Measurements from ENCODE around the gene KISS1.

Gene KISS1

GRCh38 chr1:204201348-204202040 is 5.2 kb upstream of the KISS1 start:
- no peak for DNase-seq (ENCODE audit: low read depth)
- no peak overlapping the region for H3K4me3 ChIP-seq (ENCODE audit: low read depth, low read length)
- TF ChIP-seq, protein P1, sequence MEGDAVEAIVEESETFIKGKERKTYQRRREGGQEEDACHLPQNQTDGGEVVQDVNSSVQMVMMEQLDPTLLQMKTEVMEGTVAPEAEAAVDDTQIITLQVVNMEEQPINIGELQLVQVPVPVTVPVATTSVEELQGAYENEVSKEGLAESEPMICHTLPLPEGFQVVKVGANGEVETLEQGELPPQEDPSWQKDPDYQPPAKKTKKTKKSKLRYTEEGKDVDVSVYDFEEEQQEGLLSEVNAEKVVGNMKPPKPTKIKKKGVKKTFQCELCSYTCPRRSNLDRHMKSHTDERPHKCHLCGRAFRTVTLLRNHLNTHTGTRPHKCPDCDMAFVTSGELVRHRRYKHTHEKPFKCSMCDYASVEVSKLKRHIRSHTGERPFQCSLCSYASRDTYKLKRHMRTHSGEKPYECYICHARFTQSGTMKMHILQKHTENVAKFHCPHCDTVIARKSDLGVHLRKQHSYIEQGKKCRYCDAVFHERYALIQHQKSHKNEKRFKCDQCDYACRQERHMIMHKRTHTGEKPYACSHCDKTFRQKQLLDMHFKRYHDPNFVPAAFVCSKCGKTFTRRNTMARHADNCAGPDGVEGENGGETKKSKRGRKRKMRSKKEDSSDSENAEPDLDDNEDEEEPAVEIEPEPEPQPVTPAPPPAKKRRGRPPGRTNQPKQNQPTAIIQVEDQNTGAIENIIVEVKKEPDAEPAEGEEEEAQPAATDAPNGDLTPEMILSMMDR (IDR thresholded peaks at IDR 0.05; ENCODE audit: low read depth, low read length, missing control alignments) = no peak

- TF ChIP-seq, protein P1 (IDR thresholded peaks at IDR 0.05; ENCODE audit: low read depth, low read length, missing control alignments) = no peak
- H3K4me3 ChIP-seq (ENCODE audit: low read depth, low read length) = no peak overlapping the region
- no peak for DNase-seq (ENCODE audit: low read depth)
These were observed 3.3 kb upstream of the KISS1 start for GRCh38 chr1:204199579-204199978.

DNA sequence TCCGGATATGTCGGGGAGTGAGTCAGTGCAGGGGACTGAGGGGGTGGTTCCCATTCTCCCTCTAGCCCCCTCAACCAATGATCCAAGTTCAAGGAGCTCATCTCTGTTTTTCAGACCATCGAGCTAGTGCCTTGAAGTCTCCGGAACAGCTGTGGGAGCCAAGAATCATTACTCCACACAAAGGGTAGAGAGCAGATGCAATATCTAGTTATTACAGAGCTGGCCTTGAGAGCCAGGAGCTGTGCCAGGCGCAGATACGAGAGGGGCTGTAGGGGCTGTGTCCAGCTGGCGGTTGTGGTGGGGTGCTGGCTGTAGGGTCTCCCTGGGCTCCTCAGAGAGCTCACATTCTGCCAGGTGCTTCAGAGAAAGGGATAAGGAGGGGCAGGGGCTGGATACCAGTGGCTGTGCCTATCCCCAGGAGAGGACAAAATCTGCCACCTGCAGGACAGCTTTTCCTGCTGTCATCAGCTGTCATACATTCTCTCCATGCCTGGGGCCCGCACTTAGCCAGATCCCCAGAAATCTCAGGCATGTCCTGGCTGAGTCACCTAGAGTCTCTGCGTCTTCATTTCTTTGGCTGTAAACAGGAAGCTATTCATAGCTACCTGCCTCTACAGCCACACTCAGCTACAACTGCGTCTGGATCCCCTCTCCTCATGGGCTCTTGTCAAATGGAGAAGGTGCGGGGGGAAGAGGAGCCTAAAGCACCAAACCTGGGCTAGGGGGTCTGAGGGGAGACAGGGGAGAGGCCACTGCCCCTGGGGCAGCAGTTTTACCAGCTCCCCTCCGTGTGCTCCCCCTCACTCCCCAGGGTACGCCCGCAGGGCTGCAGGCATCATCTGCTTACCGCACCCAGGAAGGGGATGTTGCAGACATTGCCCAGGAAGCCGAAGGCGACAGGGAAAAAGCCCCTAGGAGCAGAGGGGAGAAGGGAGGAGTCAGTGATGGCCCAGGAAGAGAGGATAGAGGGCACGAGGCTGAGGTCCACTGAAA is 2.4 kb upstream of the KISS1 start:
- no peak overlapping the region for H3K4me3 ChIP-seq (ENCODE audit: low read depth, low read length)
- TF ChIP-seq, protein P1 (IDR thresholded peaks at IDR 0.05; ENCODE audit: low read depth, low read length, missing control alignments) = no peak
- DNase-seq (ENCODE audit: low read depth) = no peak

DNA sequence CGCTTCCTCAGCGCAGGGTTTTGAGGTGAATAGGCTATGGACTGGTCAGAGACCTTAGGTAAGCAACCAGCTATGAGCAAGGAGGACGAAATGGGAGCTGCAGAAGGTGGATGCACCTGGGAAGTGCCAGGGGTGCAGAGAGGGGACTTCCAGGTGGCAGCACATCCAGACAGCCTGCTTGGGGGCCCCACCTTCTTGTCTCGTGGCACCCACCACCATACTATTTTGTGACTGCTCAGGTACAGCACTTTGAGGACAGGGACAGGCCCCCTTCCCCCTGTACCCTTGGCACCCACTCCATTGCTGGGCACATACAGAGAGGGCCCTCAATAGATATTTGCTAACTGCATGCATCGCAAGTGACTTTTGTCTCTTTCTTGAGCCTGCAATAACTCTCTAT is 777 bp upstream of the KISS1 start:
- no peak for DNase-seq (ENCODE audit: low read depth)
- TF ChIP-seq, protein P1 (IDR thresholded peaks at IDR 0.05; ENCODE audit: low read depth, low read length, missing control alignments) = no peak
- no peak overlapping the region for H3K4me3 ChIP-seq (ENCODE audit: low read depth, low read length)

DNA sequence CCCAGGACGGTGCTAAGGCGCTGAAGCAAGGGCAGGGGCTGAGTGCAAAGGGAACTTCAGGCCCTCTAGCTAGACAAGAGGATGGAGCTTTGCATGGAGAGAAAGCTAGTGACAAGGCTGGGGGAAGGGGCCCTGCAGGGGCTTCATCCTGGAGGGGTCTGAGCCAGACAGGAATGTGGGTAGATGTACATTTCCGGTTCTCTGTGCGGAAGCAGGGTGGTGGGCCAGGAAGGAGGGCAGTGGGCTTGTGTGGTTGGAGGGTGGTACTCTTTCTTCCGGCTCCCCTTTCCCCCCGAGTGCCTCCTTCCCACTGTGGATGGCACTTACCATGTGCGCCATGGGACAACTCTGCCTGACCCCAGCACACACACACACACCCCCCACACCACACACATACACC is 1.5 kb downstream of the KISS1 start:
- TF ChIP-seq, protein P1 (IDR thresholded peaks at IDR 0.05; ENCODE audit: low read depth, low read length, missing control alignments) = no peak
- H3K4me3 ChIP-seq (ENCODE audit: low read depth, low read length) = no peak overlapping the region

DNA sequence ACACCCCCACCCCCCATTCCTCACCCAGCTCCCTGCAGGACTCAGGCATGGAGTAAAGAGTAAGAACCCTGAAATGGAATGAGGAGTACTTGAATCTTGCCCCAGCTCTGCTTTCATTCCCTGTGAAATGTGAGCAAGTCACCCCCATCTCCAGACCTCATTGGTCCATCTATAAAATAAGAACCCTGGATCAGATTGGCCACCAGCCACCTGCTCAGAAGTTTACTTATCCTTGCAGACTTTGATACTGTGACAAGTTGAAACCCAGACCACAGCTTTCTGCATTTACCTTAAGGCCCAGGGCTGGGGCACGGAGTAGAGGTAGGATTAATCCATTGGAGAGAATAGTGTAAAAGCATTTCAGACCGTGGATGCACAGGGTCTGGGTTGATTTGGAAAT is 2.2 kb downstream of the KISS1 start:
- DNase-seq (ENCODE audit: low read depth) = no peak
- TF ChIP-seq, protein P1 (IDR thresholded peaks at IDR 0.05; ENCODE audit: low read depth, low read length, missing control alignments) = no peak
- no peak overlapping the region for H3K4me3 ChIP-seq (ENCODE audit: low read depth, low read length)

More for the DNA sequence above, 1.5 kb downstream of the KISS1 start:
- no peak for DNase-seq (ENCODE audit: low read depth)
